SK-N-SH treated with all-trans-retinoic acid at 6 μM for 48 hours (cell line): ENCODE results near the gene KIAA1671.

Source experiments
- SNAI2 ChIP-seq: fragments of 250-450 bp; sonication (Bioruptor Pico); IDR thresholded peaks from 2 replicates; pipeline ENCODE4 v1.5.0; 2020; ENCODE audit warnings: mild to moderate bottlenecking, moderate library complexity
- TCF4 ChIP-seq: fragments of 250-450 bp; sonication (Bioruptor Pico); IDR thresholded peaks from 2 replicates; pipeline ENCODE4 v1.8.0; 2021; ENCODE audit warnings: mild to moderate bottlenecking, moderate library complexity, borderline replicate concordance
- ZNF565 ChIP-seq: fragments of 450-650 bp; formaldehyde crosslinking; conservative IDR thresholded peaks from 2 replicates; pipeline ENCODE4 v1.5.0; 2020; ENCODE audit warnings: low read depth, mild to moderate bottlenecking, moderate library complexity
- TF ChIP-seq, protein P1 (sequence below): fragments of 250-450 bp; sonication (Bioruptor Pico); IDR thresholded peaks from 2 replicates; pipeline ENCODE4 v1.5.1; 2020; ENCODE audit warnings: low read depth, mild to moderate bottlenecking, moderate library complexity
- TF ChIP-seq, protein P2 (sequence below): fragments of 250-450 bp; sonication (Bioruptor Pico); IDR thresholded peaks from 2 replicates; pipeline ENCODE4 v1.5.1; 2021; ENCODE audit warnings: mild to moderate bottlenecking, moderate library complexity

DNA sequence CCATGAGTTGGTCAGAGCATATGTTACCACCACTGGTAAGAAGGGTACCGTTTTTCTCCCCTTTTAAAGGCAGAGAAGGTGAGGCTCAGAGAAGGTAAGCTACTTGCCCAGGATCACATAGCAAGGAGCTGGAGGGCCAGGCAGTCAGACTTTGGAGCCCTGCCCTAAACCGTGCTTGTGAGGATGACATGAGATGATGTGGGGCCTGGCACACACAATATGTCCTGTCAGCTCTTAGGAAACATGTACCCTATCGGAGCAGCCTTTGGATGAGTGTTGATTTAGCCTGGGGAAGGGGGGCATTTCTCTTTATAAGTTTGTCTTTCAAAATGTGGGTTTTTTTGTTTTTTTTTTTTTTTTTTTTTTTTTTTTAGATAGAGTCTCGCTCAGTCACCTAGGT lies 146.7 kb downstream of the KIAA1671 start:
- no peak for TF ChIP-seq TCF4 (CRISPR knock-in tag)
- TF ChIP-seq ZNF565 (CRISPR knock-in tag), result no peak
- TF ChIP-seq, protein P1, sequence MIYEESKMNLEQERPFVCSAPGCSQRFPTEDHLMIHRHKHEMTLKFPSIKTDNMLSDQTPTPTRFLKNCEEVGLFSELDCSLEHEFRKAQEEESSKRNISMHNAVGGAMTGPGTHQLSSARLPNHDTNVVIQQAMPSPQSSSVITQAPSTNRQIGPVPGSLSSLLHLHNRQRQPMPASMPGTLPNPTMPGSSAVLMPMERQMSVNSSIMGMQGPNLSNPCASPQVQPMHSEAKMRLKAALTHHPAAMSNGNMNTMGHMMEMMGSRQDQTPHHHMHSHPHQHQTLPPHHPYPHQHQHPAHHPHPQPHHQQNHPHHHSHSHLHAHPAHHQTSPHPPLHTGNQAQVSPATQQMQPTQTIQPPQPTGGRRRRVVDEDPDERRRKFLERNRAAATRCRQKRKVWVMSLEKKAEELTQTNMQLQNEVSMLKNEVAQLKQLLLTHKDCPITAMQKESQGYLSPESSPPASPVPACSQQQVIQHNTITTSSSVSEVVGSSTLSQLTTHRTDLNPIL (CRISPR knock-in tag), result no peak
- TF ChIP-seq, protein P2, sequence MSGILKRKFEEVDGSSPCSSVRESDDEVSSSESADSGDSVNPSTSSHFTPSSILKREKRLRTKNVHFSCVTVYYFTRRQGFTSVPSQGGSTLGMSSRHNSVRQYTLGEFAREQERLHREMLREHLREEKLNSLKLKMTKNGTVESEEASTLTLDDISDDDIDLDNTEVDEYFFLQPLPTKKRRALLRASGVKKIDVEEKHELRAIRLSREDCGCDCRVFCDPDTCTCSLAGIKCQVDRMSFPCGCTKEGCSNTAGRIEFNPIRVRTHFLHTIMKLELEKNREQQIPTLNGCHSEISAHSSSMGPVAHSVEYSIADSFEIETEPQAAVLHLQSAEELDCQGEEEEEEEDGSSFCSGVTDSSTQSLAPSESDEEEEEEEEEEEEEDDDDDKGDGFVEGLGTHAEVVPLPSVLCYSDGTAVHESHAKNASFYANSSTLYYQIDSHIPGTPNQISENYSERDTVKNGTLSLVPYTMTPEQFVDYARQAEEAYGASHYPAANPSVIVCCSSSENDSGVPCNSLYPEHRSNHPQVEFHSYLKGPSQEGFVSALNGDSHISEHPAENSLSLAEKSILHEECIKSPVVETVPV (CRISPR knock-in tag), result no peak
- no peak for TF ChIP-seq SNAI2
